B cell (primary cell): Measurements from ENCODE around the gene AKTIP.

Experiments used
- CTCF ChIP-seq: fragments of 200-600 bp; IDR thresholded peaks from one replicate; pipeline ENCODE4 v1.8.0; 2022; ENCODE audit warnings: antibody characterized with exemption, mild to moderate bottlenecking
- EZH2 ChIP-seq: IDR thresholded peaks from 2 replicates; pipeline ENCODE4 v1.6.1; 2012; ENCODE audit warnings: borderline replicate concordance, low read depth, mild to moderate bottlenecking, moderate library complexity, low read length; ENCODE audit not compliant: insufficient read depth, poor library complexity, severe bottlenecking

- no peak for TF ChIP-seq EZH2
- TF ChIP-seq CTCF = no peak
Measured at GRCh38 chr16:53453928-53454327, 49.1 kb downstream of the AKTIP start.
